GM10266 (cell line): ENCODE data around the gene RXRA.

Source experiments
- DNase-seq: peaks from one replicate; pipeline ENCODE4 v3.0.0; 2012; ENCODE audit errors: extremely low spot score
- CTCF ChIP-seq: IDR thresholded peaks from 2 replicates; pipeline ENCODE4 v1.5.1; 2012; ENCODE audit warnings: mild to moderate bottlenecking, low read depth; ENCODE audit not compliant: control insufficient read depth, insufficient read depth; ENCODE audit errors: missing control alignments

RXRA gene

GRCh38 chr9:134356496-134357470, 30.5 kb downstream of the RXRA start:
- no peak for DNase-seq
- TF ChIP-seq CTCF: no peak

GRCh38 chr9:134357631-134358025, 31.4 kb downstream of the RXRA start:
- no peak for DNase-seq

GRCh38 chr9:134358026-134358661, 31.9 kb downstream of the RXRA start:
- TF ChIP-seq CTCF: no peak
- DNase-seq: no peak

More at GRCh38 chr9:134357631-134358025, 31.4 kb downstream of the RXRA start:
- TF ChIP-seq CTCF: no peak

- DNase-seq: no peak
- TF ChIP-seq CTCF: no peak
Observed at GRCh38 chr9:134358662-134359319, 32.5 kb downstream of the RXRA start.

- TF ChIP-seq CTCF: no peak
- no peak for DNase-seq
Observed at GRCh38 chr9:134359493-134360179, 33.4 kb downstream of the RXRA start.

- no peak for TF ChIP-seq CTCF
- no peak for DNase-seq
Observed at GRCh38 chr9:134360180-134360759, 34.0 kb downstream of the RXRA start.
